C4-2B (cell line): ENCODE data around the gene FEM1A.

Source experiments
- ZFX ChIP-seq: fragments of 450-650 bp; IDR thresholded peaks from 2 replicates; pipeline ENCODE4 v1.6.1; 2017
- TF ChIP-seq, protein P1 (sequence below): fragments of 450-650 bp; conservative IDR thresholded peaks from 2 replicates; pipeline ENCODE4 v1.5.1; 2017; ENCODE audit warnings: mild to moderate bottlenecking

- TF ChIP-seq, protein P1, sequence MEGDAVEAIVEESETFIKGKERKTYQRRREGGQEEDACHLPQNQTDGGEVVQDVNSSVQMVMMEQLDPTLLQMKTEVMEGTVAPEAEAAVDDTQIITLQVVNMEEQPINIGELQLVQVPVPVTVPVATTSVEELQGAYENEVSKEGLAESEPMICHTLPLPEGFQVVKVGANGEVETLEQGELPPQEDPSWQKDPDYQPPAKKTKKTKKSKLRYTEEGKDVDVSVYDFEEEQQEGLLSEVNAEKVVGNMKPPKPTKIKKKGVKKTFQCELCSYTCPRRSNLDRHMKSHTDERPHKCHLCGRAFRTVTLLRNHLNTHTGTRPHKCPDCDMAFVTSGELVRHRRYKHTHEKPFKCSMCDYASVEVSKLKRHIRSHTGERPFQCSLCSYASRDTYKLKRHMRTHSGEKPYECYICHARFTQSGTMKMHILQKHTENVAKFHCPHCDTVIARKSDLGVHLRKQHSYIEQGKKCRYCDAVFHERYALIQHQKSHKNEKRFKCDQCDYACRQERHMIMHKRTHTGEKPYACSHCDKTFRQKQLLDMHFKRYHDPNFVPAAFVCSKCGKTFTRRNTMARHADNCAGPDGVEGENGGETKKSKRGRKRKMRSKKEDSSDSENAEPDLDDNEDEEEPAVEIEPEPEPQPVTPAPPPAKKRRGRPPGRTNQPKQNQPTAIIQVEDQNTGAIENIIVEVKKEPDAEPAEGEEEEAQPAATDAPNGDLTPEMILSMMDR: no peak
- no peak for TF ChIP-seq ZFX
Observed at GRCh38 chr19:4815426-4816201, 24.1 kb downstream of the FEM1A start.
